ENCODE measurements around the gene WDR26.

Gene WDR26

GRCh38 chr1:224368409-224368808 is 66.2 kb downstream of the WDR26 start (continued):
- TF ChIP-seq PRDM10 (tag by site-specific recombination; IDR thresholded peaks at IDR 0.05), result no peak
- TF ChIP-seq PATZ1 (tag by site-specific recombination; IDR thresholded peaks at IDR 0.05), result no peak
- TF ChIP-seq ZNF610 (tag by site-specific recombination; IDR thresholded peaks at IDR 0.05; ENCODE audit: borderline replicate concordance), result no peak
- no peak for TF ChIP-seq ZSCAN23 (tag by site-specific recombination; IDR thresholded peaks at IDR 0.05)
- TF ChIP-seq ZNF202 (tag by site-specific recombination; IDR thresholded peaks at IDR 0.05; ENCODE audit: borderline replicate concordance), result no peak

GRCh38 chr1:224359207-224359606 is 75.4 kb downstream of the WDR26 start:
- TF ChIP-seq ZNF274 (IDR thresholded peaks at IDR 0.05; ENCODE audit: low read length) (no peak), ZNF274 (tag by site-specific recombination; IDR thresholded peaks at IDR 0.05; ENCODE audit: borderline replicate concordance) (no peak), PRDM1 (tag by site-specific recombination; IDR thresholded peaks at IDR 0.05) (0 out of 2 replicates have a peak, but pooled peaks have one; percentile 52), ZBTB20 (tag by site-specific recombination; IDR thresholded peaks at IDR 0.05) (0 out of 2 replicates have a peak, but pooled peaks have one; percentile 9), ZNF214 (tag by site-specific recombination; IDR thresholded peaks at IDR 0.05; ENCODE audit: borderline replicate concordance) (no peak), ZNF23 (tag by site-specific recombination; IDR thresholded peaks at IDR 0.05; ENCODE audit: borderline replicate concordance) (no peak), GLIS2 (tag by site-specific recombination; IDR thresholded peaks at IDR 0.05) (no peak), ZFHX2 (tag by site-specific recombination; conservative IDR thresholded peaks at IDR 0.05) (0 out of 2 replicates have a peak, but pooled peaks have one; percentile 10), SP3 (tag by site-specific recombination; IDR thresholded peaks at IDR 0.05) (no peak), ZNF366 (tag by site-specific recombination; conservative IDR thresholded peaks at IDR 0.05) (peak; percentile 42; the same call in 1 of the 2 replicates), ZNF518A (tag by site-specific recombination; conservative IDR thresholded peaks at IDR 0.05; ENCODE audit: low read depth) (no peak), ZBTB17 (tag by site-specific recombination; IDR thresholded peaks at IDR 0.05) (no peak), ZNF24 (tag by site-specific recombination; IDR thresholded peaks at IDR 0.05) (peak; percentile 55; the same call in 1 of the 2 replicates), ZNF112 (tag by site-specific recombination; IDR thresholded peaks at IDR 0.05) (no peak)
- Histone ChIP-seq H3K27ac (ENCODE audit: extremely low read depth, low read depth, low read length) (no peak overlapping the region), H3K4me3 (ENCODE audit: low read depth, low read length) (no peak overlapping the region), H3K4me1 (ENCODE audit: control insufficient read depth, insufficient read depth, low read length) (peaks cover 13% of the 10 kb centered on the region; the same call in 1 of the 2 replicates), H3K9me3 (ENCODE audit: control insufficient read depth, insufficient read depth, low read depth, low read length) (no peaks in the 10 kb centered on the region), H3K36me3 (ENCODE audit: control insufficient read depth in 2 of 2, insufficient read depth in 1 of 2, low read length in 2 of 2) (peaks cover 11 to 39% of the 10 kb centered on the region in 2 experiments)
- ChIA-PET POLR2A (interaction anchor here (2.0 kb wide), 1 partner anchor 74 kb away, joined by 6 read pairs; no protein-coding TSS in a partner anchor), CTCF (no interaction called here)

All from HEK293 (cell line).